Progenitor cell of endocrine pancreas (in vitro differentiated cells): ENCODE measurements around the gene PSMC5. TPM values are rescaled to one million over a fixed set of nuclear protein-coding genes. Genes with fewer than 3 reads are reported as not detected.
A peak's percentile ranks its signal among the peaks of the same experiment; 100 is the strongest.
"Not testable (repeated sequence)": the region's sequence is repeated elsewhere in the genome, so short reads cannot be mapped to it uniquely, and the experiment has no call there.

Source experiments
- DNase-seq: peaks from one replicate; pipeline ENCODE4 v3.0.0; 2021; ENCODE audit warnings: low spot score; ENCODE audit not compliant: unreplicated experiment
- H3K27ac Mint-ChIP-seq: 2 replicates; pipeline ENCODE4 v1.8.0; 2021; ENCODE audit warnings: mild to moderate bottlenecking, moderate library complexity, mixed read lengths
- H3K27me3 Mint-ChIP-seq: 2 replicates; pipeline ENCODE4 v1.8.0; 2021; ENCODE audit warnings: mixed read lengths
- H3K36me3 Mint-ChIP-seq: 2 replicates; pipeline ENCODE4 v1.8.0; 2022; ENCODE audit warnings: mixed read lengths; ENCODE audit not compliant: insufficient read depth
- H3K4me1 Mint-ChIP-seq: 2 replicates; pipeline ENCODE4 v1.8.0; 2021; ENCODE audit warnings: low read depth, mixed read lengths
- H3K4me3 Mint-ChIP-seq: 2 replicates; pipeline ENCODE4 v1.8.0; 2021; ENCODE audit warnings: low read depth, mild to moderate bottlenecking, moderate library complexity, mixed read lengths
- H3K9me3 Mint-ChIP-seq: 2 replicates; pipeline ENCODE4 v1.8.0; 2021; ENCODE audit warnings: low read depth, mixed read lengths
- total RNA-seq: library from RNA; stranded (reverse); gene quantifications from 2 replicates; pipeline ENCODE4 v1.2.1, GENCODE V29; 2021
- TF ChIP-seq, protein P1 (sequence below): fragments of 200-600 bp; sonication (generic); IDR thresholded peaks from one replicate; pipeline ENCODE4 v1.5.0; 2021; ENCODE audit warnings: antibody characterized with exemption, mild to moderate bottlenecking; ENCODE audit not compliant: unreplicated experiment

The PSMC5 gene
- total RNA-seq, 1 donor from 2014 or later: 101 TPM

DNA sequence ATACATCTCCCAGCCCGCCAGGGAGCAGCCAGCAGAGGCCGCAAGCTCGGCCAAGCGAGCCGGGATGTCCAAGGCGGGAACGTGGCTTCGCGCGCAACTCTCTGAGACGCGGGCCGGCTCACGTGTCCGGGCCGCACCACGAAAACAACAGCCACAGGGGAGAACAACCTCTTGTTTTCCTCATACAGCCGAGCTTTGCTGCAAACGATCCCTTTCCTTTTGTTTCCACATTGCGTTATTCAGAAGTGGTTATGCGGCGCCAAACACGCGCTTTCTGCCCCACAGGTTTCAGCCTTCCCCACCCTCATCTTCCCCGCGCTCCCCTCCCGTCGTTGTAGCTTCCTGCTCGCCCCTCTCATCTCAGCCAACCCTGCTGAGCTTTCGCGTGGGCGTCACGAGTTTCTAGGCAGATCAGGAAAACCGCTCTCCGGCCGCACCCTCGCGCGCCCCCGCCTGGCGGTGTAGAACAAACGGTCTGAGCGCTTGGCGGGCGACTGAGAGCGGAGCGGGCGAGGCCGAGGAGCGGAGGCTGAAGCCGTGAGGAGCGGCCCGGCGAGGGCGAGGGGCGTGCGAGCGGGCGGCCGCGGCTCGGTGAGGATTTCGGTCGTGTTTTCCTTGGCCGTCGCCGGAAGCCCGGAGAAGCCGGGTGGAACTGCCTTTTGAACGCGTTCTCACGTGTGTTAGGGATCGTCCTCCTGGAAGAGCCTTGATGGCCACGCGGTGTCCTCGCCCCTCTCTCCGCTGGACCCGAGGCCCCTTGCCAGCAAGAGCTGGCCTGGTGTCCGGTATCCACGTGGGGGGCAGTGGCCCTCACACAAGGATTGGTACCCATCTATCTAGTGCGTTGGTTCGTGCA, 21.8 kb downstream of the PSMC5 start:
- Mint-ChIP-seq H3K27me3 (peaks cover 38% of the 10 kb centered on the region), H3K36me3 (peaks cover 6% of the 10 kb centered on the region), H3K4me3 (peak overlapping the region; percentile 68), H3K4me1 (peaks cover 3% of the 10 kb centered on the region), H3K9me3 (peaks cover 9% of the 10 kb centered on the region), H3K27ac (peak overlapping the region; percentile 98)
- TF ChIP-seq, protein P1, sequence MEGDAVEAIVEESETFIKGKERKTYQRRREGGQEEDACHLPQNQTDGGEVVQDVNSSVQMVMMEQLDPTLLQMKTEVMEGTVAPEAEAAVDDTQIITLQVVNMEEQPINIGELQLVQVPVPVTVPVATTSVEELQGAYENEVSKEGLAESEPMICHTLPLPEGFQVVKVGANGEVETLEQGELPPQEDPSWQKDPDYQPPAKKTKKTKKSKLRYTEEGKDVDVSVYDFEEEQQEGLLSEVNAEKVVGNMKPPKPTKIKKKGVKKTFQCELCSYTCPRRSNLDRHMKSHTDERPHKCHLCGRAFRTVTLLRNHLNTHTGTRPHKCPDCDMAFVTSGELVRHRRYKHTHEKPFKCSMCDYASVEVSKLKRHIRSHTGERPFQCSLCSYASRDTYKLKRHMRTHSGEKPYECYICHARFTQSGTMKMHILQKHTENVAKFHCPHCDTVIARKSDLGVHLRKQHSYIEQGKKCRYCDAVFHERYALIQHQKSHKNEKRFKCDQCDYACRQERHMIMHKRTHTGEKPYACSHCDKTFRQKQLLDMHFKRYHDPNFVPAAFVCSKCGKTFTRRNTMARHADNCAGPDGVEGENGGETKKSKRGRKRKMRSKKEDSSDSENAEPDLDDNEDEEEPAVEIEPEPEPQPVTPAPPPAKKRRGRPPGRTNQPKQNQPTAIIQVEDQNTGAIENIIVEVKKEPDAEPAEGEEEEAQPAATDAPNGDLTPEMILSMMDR: peak; percentile 70
- peak; percentile 81 for DNase-seq

DNA sequence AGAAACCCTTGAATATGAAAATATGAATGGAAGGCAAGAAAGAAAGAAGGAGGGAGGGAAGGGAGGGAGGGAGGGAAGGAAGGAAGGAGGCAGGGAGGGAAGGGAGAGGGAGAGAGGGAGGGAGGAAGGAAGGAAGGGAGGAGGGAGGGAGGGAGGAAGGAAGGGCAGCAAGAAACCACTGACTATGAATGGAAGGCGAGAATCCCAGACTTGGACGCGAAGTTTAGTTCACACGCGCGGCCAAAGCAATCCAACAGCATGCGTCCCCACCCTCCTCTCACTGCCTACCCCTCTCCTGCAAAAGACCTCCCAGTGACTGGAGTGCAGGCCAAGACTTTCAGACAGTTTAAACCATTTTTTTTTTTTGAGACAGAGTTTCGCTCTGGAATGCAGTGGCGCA, 23.2 kb downstream of the PSMC5 start:
- H3K9me3 Mint-ChIP-seq: peaks cover 9% of the 10 kb centered on the region
- no peak overlapping the region for H3K4me3 Mint-ChIP-seq

DNA sequence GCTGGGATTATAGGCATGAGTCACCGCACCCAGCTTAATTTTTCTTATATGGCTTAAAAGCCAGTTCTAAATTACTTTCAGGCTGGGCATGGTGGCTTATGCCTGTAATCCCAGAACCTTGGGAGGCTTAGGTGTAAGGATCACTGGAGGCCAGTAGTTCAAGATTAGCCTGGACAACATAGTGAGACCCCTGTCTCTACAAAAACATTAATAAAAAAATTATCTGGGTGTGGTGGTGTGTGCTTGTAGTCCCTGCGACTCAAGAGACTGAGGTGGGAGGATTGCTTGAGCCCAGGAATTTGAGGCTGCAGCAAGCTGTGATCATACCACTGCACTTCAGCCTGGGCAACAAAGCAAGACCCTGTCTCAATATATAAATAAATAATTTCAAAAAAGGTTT, 26.0 kb downstream of the PSMC5 start:
- Mint-ChIP-seq H3K9me3 (peaks cover 4% of the 10 kb centered on the region), H3K4me1 (peaks cover 2% of the 10 kb centered on the region), H3K36me3 (peaks cover 3% of the 10 kb centered on the region), H3K27ac (no peak overlapping the region), H3K27me3 (peaks cover 21% of the 10 kb centered on the region), H3K4me3 (no peak overlapping the region)
- TF ChIP-seq, protein P1: no peak
- no peak for DNase-seq

More for the DNA sequence above, 23.2 kb downstream of the PSMC5 start:
- H3K4me1 Mint-ChIP-seq: peaks cover 2% of the 10 kb centered on the region
- H3K36me3 Mint-ChIP-seq: peaks cover 6% of the 10 kb centered on the region
- TF ChIP-seq, protein P1: no peak
- peaks cover 38% of the 10 kb centered on the region for H3K27me3 Mint-ChIP-seq
- no peak overlapping the region for H3K27ac Mint-ChIP-seq
- DNase-seq: no peak

DNA sequence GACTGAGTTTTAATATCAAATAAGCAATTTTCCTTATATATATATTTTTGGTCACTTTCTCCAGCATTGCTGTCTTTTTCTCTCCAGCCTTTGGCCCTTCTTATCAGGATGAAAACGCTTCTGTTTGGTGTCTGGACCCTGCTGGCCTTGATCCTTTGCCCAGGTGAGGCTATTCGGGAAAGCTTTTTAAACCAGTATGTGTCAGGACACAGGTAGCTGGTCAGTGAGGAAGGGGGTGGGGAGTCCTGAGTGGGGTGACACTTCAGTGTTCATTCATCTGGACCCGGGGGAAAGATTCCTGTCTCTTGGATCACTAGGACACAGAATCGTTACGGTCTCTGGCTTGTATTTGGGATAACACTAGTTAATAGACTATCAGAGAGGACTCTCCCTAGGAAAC, 27.5 kb downstream of the PSMC5 start:
- DNase-seq: no peak
- Mint-ChIP-seq H3K9me3 (no peaks in the 10 kb centered on the region), H3K36me3 (no peaks in the 10 kb centered on the region), H3K27me3 (peaks cover 23% of the 10 kb centered on the region), H3K4me1 (no peaks in the 10 kb centered on the region), H3K4me3 (no peak overlapping the region), H3K27ac (no peak overlapping the region)
- TF ChIP-seq, protein P1: no peak

DNA sequence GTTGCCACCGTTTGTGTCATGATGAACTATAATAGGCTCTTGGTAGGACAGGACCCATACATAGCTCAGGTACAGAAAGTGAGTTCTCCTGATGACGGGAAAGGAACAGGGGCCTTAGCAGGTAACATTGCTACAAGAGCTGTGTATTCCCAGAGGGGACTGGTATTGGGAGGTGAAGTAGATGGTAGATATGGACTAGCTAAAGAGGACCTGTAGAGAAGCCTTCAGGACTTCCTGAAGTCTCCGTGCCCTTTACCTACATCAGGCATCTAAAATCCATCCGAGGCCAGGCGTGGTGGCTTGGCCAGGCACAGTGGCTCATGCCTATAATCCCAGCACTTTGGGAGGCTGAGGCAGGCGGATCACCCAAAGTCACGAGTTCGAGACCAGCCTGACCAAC, 28.0 kb downstream of the PSMC5 start:
- no peak overlapping the region for H3K4me3 Mint-ChIP-seq
- no peaks in the 10 kb centered on the region for H3K36me3 Mint-ChIP-seq
- H3K4me1 Mint-ChIP-seq: no peaks in the 10 kb centered on the region
- peaks cover 26% of the 10 kb centered on the region for H3K27me3 Mint-ChIP-seq
- no peak overlapping the region for H3K27ac Mint-ChIP-seq
- DNase-seq: no peak
- no peaks in the 10 kb centered on the region for H3K9me3 Mint-ChIP-seq
- TF ChIP-seq, protein P1: no peak

DNA sequence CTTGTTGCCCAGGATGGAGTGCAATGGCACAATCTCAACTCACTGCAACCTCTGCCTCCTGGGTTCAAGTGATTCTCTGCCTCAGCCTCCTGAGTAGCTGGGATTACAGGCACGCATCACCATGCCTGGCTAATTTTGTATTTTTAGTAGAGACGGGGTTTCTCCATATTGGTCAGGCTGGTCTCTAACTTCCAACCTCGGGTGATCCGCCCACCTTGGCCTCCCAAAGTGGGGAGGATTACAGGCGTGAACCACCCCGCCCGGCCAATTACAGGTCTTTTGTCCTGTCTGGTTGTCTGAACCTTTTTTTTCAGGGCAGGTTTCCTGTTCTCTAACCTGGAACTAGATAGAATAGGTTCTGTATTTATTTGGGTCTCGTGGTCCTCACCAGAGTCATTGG, 29.2 kb downstream of the PSMC5 start:
- not testable (repeated sequence) for DNase-seq, H3K4me1 Mint-ChIP-seq, H3K9me3 Mint-ChIP-seq, H3K4me3 Mint-ChIP-seq, H3K36me3 Mint-ChIP-seq, H3K27ac Mint-ChIP-seq
- peaks cover 34% of the 10 kb centered on the region for H3K27me3 Mint-ChIP-seq
